ENCODE measurements around the gene ONECUT3.

- TF ChIP-seq ETV6 (CRISPR knock-in tag; IDR thresholded peaks at IDR 0.05) (no peak), CTCF (IDR thresholded peaks at IDR 0.05) (no peak), PRRX2 (CRISPR knock-in tag; IDR thresholded peaks at IDR 0.05) (no peak), NFYB (CRISPR knock-in tag; conservative IDR thresholded peaks at IDR 0.05; ENCODE audit: low read depth) (no peak), FOXK1 (CRISPR knock-in tag; IDR thresholded peaks at IDR 0.05) (no peak), KAT7 (CRISPR knock-in tag; IDR thresholded peaks at IDR 0.05; ENCODE audit: borderline replicate concordance) (no peak), SP1 (CRISPR knock-in tag; conservative IDR thresholded peaks at IDR 0.05) (no peak), ZNF232 (CRISPR knock-in tag; IDR thresholded peaks at IDR 0.05) (no peak), ESRRA (CRISPR knock-in tag; IDR thresholded peaks at IDR 0.05; ENCODE audit: borderline replicate concordance) (no peak), ATF2 (CRISPR knock-in tag; IDR thresholded peaks at IDR 0.05; ENCODE audit: borderline replicate concordance, low read depth) (no peak), SMAD3 (CRISPR knock-in tag; IDR thresholded peaks at IDR 0.05; ENCODE audit: borderline replicate concordance) (no peak)
Measured at GRCh38 chr19:1750343-1751021, 2.8 kb upstream of the ONECUT3 start.

Measured in WTC11 (cell line).